PC-3 (cell line): ENCODE data around the gene NIPBL. TPM values are rescaled to one million over a fixed set of nuclear protein-coding genes. Genes with fewer than 3 reads are reported as not detected.
A peak's percentile ranks its signal among the peaks of the same experiment; 100 is the strongest.

ENCODE experiments used
- ATAC-seq: fragments of 200-7000 bp; cut with Tn5 transposase; 2 replicates; pipeline ENCODE4 v1.9.1; 2020; ENCODE audit warnings: mild to moderate bottlenecking, moderate library complexity
- BruUV-seq: library from RNA; stranded (reverse); fragments of 400-500 nt; replicated peaks from 2 replicates; lab custom pipeline; 2021; lab: Mats Ljungman, UMichigan
- CTCF ChIA-PET: fragments of 300-600 bp; sonication (Branson Sonifier 250); formaldehyde crosslinking; loops from one replicate; lab custom pipeline; 2022; ENCODE audit warnings: antibody characterized with exemption; lab: Charles Lee
- POLR2A ChIA-PET: fragments of 300-600 bp; sonication (Branson Sonifier 250); formaldehyde crosslinking; loops from one replicate; lab custom pipeline; 2022; ENCODE audit warnings: antibody characterized with exemption; ENCODE audit not compliant: unreplicated experiment; lab: Charles Lee
- DNase-seq: peaks from one replicate; pipeline ENCODE4 v3.0.0-alpha.2; 2015
- H2AFZ ChIP-seq: fragments of 300-600 bp; sonication (generic); 2 replicates; pipeline ENCODE4 v1.6.0; 2016; ENCODE audit warnings: antibody characterized with exemption, low read length
- H3F3A ChIP-seq: fragments of 300-600 bp; sonication (generic); one replicate; pipeline ENCODE4 v1.6.0; 2017; ENCODE audit warnings: antibody characterized with exemption, low read length, control low read depth, mild to moderate bottlenecking; ENCODE audit not compliant: unreplicated experiment
- H3K27ac ChIP-seq: fragments of 300-600 bp; sonication (generic); 2 replicates; pipeline ENCODE4 v1.5.1; 2016; ENCODE audit warnings: mild to moderate bottlenecking, low read length
- H3K27me3 ChIP-seq: fragments of 300-600 bp; sonication (generic); 2 replicates; pipeline ENCODE4 v1.6.1; 2016; ENCODE audit warnings: low read length, mixed read lengths
- H3K36me3 ChIP-seq: fragments of 300-600 bp; sonication (generic); 2 replicates; pipeline ENCODE4 v1.6.1; 2016; ENCODE audit warnings: low read depth, mixed run types, low read length, mixed read lengths
- H3K4me1 ChIP-seq: fragments of 300-600 bp; sonication (generic); 2 replicates; pipeline ENCODE4 v1.5.1; 2016; ENCODE audit warnings: low read length; ENCODE audit not compliant: insufficient read depth
- H3K4me2 ChIP-seq: fragments of 300-600 bp; sonication (generic); 2 replicates; pipeline ENCODE4 v1.6.0; 2016; ENCODE audit warnings: low read length
- H3K4me3 ChIP-seq: fragments of 300-600 bp; sonication (generic); 2 replicates; pipeline ENCODE4 v1.5.1; 2016; ENCODE audit warnings: mild to moderate bottlenecking, low read length, mixed read lengths
- H3K79me2 ChIP-seq: fragments of 300-600 bp; sonication (generic); 2 replicates; pipeline ENCODE4 v1.6.1; 2017; ENCODE audit warnings: low read length, mixed read lengths
- H3K9ac ChIP-seq: fragments of 300-600 bp; sonication (generic); 2 replicates; pipeline ENCODE4 v1.6.0; 2016; ENCODE audit warnings: mild to moderate bottlenecking, low read length
- H3K9me2 ChIP-seq: fragments of 300-600 bp; sonication (generic); replicated peaks from 2 replicates; pipeline ENCODE4 v1.6.1; 2016; ENCODE audit warnings: mixed run types, low read length, mixed read lengths
- H3K9me3 ChIP-seq: fragments of 300-600 bp; sonication (generic); 2 replicates; pipeline ENCODE4 v1.6.1; 2016; ENCODE audit warnings: low read length, mixed read lengths
- H4K20me1 ChIP-seq: fragments of 300-600 bp; sonication (generic); 2 replicates; pipeline ENCODE4 v1.6.1; 2016; ENCODE audit warnings: low read length, mixed read lengths
- EZH2 ChIP-seq: fragments of 300-600 bp; sonication (generic); IDR thresholded peaks from one replicate; pipeline ENCODE4 v1.6.1; 2017; ENCODE audit warnings: antibody characterized with exemption, mild to moderate bottlenecking, low read length; ENCODE audit not compliant: unreplicated experiment
- EZH2phosphoT487 ChIP-seq: fragments of 300-600 bp; sonication (generic); IDR thresholded peaks from 2 replicates; pipeline ENCODE4 v1.6.1; 2018; ENCODE audit warnings: mild to moderate bottlenecking, antibody characterized with exemption, low read length, borderline replicate concordance
- intact Hi-C: fragments of 100-400 bp; cut with micrococcal nuclease; formaldehyde crosslinking; loops from 2 replicates; pipeline ENCODE4 v1.9.0; 2023
- total RNA-seq: library from RNA; depleted of rRNA; stranded (reverse); fragments of >200 nt; gene quantifications from 2 replicates; pipeline ENCODE4 v1.2.3, GENCODE V29; 2014
- TF ChIP-seq, protein P1 (sequence below): fragments of 300-600 bp; sonication (generic); conservative IDR thresholded peaks from 2 replicates; pipeline ENCODE4 v1.5.1; 2017; ENCODE audit warnings: antibody characterized with exemption, low read depth, mild to moderate bottlenecking, low read length

Gene NIPBL
- total RNA-seq, 1 experiment from 2014 or later, result 16.8 TPM

DNA sequence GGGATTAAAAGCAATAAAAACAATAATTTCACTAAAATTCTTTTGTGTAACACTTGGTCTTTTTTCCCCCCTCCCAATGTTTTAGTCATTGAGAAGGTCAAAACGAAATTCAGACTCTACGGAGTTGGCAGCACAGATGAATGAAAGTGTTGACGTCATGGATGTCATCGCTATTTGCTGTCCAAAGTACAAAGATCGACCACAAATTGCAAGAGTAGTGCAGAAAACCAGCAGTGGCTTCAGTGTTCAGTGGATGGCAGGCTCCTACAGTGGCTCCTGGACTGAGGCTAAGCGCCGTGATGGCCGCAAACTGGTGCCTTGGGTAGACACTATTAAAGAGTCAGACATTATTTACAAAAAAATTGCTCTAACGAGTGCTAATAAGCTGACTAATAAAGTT, 187.9 kb downstream of the NIPBL start:
- Histone ChIP-seq H2AFZ (no peak overlapping the region), H3K4me3 (no peak overlapping the region), H4K20me1 (no peaks in the 10 kb centered on the region), H3K9me2 (no peaks in the 10 kb centered on the region), H3K4me2 (no peak overlapping the region), H3F3A (no peaks in the 10 kb centered on the region), H3K9ac (no peak overlapping the region), H3K79me2 (no peaks in the 10 kb centered on the region), H3K27ac (no peak overlapping the region), H3K36me3 (peaks cover 10% of the 10 kb centered on the region; the same call in 1 of the 2 replicates), H3K4me1 (no peaks in the 10 kb centered on the region), H3K9me3 (no peaks in the 10 kb centered on the region), H3K27me3 (no peaks in the 10 kb centered on the region)
- TF ChIP-seq EZH2, result no peak
- TF ChIP-seq, protein P1, sequence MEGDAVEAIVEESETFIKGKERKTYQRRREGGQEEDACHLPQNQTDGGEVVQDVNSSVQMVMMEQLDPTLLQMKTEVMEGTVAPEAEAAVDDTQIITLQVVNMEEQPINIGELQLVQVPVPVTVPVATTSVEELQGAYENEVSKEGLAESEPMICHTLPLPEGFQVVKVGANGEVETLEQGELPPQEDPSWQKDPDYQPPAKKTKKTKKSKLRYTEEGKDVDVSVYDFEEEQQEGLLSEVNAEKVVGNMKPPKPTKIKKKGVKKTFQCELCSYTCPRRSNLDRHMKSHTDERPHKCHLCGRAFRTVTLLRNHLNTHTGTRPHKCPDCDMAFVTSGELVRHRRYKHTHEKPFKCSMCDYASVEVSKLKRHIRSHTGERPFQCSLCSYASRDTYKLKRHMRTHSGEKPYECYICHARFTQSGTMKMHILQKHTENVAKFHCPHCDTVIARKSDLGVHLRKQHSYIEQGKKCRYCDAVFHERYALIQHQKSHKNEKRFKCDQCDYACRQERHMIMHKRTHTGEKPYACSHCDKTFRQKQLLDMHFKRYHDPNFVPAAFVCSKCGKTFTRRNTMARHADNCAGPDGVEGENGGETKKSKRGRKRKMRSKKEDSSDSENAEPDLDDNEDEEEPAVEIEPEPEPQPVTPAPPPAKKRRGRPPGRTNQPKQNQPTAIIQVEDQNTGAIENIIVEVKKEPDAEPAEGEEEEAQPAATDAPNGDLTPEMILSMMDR, result no peak
- TF ChIP-seq EZH2phosphoT487, result no peak
- no peak for ATAC-seq
- intact Hi-C loops, result no loop called here
- ChIA-PET CTCF (no interaction called here), POLR2A (interaction anchor here (0.6 kb wide), 2 partner anchors 19 to 1515 kb away, joined by 3 to 4 read pairs; no protein-coding TSS in a partner anchor)
- no peak for DNase-seq
- TSS peak; percentile 13 for BruUV-seq

DNA sequence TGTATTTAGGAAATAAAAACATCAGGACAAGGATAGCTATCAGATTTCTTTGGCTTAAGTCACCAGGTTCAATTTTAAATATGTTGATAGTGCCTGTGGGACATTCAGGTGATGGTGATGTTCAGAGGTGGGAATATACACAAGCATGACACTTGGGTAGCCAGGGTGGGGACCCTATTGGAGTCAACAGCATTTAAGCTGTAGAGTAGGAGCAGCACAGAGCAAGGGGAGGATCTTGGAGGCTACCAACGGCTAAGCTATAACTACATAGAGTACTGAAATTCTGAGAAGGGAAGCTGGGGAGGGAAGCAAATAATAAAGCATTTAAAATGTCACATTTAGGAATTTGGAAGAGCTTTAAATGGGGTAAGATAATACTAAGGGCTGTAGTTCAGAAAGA, 194.9 kb downstream of the NIPBL start:
- no peak; the same call in 1 of the 2 replicates for ATAC-seq
- DNase-seq, result no peak
- peaks cover 16% of the 10 kb centered on the region for H3K4me1 ChIP-seq
- H3K9me2 ChIP-seq, result no peaks in the 10 kb centered on the region
- ChIA-PET POLR2A (no interaction called here), CTCF (interaction anchor here (0.8 to 1.3 kb wide), 2 partner anchors 28 to 336 kb away, joined by 3 read pairs; no protein-coding TSS in a partner anchor)
- H2AFZ ChIP-seq, result no peak overlapping the region
- H3K27ac ChIP-seq, result peak overlapping the region; percentile 56; the same call in 1 of the 2 replicates
- no peaks in the 10 kb centered on the region for H3F3A ChIP-seq
- TF ChIP-seq EZH2phosphoT487, result no peak
- no peak for TF ChIP-seq EZH2
- TF ChIP-seq, protein P1, result no peak
- no peak overlapping the region for H3K9ac ChIP-seq
- no peak overlapping the region for H3K4me3 ChIP-seq
- H3K36me3 ChIP-seq, result peaks cover 2% of the 10 kb centered on the region; the same call in 1 of the 2 replicates
- BruUV-seq, result no TSS peak
- intact Hi-C loops, result no loop called here
- no peaks in the 10 kb centered on the region for H4K20me1 ChIP-seq
- H3K4me2 ChIP-seq, result peak overlapping the region; percentile 32; the same call in 1 of the 2 replicates
- no peaks in the 10 kb centered on the region for H3K79me2 ChIP-seq
- H3K27me3 ChIP-seq, result no peaks in the 10 kb centered on the region
- no peaks in the 10 kb centered on the region for H3K9me3 ChIP-seq

DNA sequence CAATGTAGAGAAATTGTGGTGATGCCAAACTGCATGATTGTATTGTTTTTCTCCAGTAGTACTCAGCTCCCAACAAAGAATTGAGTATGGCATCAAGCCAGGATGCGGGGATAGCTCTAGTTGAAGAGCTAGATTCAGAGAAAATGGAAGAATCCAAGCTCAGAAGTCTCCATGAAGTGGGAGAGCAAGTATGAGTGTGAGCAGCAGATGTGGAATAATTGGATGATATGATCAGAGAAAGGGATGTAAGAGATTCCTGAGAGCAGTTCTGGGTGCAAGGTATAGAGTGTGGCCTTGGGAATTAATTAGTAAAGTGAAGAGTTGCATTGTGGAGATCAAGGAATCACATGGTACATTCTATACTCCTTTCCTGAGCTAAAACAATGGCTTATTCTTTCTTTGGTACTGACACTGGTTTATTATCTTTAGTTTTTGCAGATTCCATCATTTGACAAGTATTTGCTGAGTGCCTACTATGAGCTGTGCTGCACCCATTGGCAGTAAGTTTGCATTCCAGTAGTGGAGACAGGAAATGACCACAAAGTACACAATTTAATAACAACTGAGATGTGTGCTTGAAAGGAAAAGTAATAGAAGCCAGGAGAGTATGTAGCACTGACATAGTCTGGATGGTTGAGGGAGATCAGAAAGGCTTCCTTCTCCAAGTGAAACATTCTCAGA, 195.5 kb downstream of the NIPBL start:
- Histone ChIP-seq H3K4me2 (peak overlapping the region; percentile 32), H4K20me1 (no peaks in the 10 kb centered on the region), H3K4me3 (no peak overlapping the region), H3K9me2 (no peaks in the 10 kb centered on the region), H3K27ac (peak overlapping the region; percentile 56), H2AFZ (no peak overlapping the region), H3K27me3 (no peaks in the 10 kb centered on the region), H3K9ac (no peak overlapping the region), H3K36me3 (no peaks in the 10 kb centered on the region), H3F3A (no peaks in the 10 kb centered on the region), H3K79me2 (no peaks in the 10 kb centered on the region), H3K9me3 (no peaks in the 10 kb centered on the region), H3K4me1 (peaks cover 16% of the 10 kb centered on the region)
- POLR2A ChIA-PET, result interaction anchor here (0.6 kb wide), 1 partner anchor 48 kb away, joined by 6 read pairs; no protein-coding TSS in a partner anchor
- CTCF ChIA-PET, result interaction anchor here (0.6 to 1.3 kb wide), 3 partner anchors 28 to 381 kb away, joined by 3 read pairs; no protein-coding TSS in a partner anchor
- BruUV-seq, result TSS peak; percentile 20
- TF ChIP-seq, protein P1, result no peak
- TF ChIP-seq EZH2phosphoT487, result no peak
- no peak for TF ChIP-seq EZH2
- peak; percentile 87 for ATAC-seq
- intact Hi-C loops, result no loop called here
- DNase-seq, result peak; percentile 73
